ENCODE measurements around the gene ITLN1.

The ITLN1 gene

GRCh38 chr1:160866695-160867260 lies 18.2 kb downstream of the ITLN1 start:
- no peak for DNase-seq (ENCODE audit: low read depth)
- TF ChIP-seq, protein P1, sequence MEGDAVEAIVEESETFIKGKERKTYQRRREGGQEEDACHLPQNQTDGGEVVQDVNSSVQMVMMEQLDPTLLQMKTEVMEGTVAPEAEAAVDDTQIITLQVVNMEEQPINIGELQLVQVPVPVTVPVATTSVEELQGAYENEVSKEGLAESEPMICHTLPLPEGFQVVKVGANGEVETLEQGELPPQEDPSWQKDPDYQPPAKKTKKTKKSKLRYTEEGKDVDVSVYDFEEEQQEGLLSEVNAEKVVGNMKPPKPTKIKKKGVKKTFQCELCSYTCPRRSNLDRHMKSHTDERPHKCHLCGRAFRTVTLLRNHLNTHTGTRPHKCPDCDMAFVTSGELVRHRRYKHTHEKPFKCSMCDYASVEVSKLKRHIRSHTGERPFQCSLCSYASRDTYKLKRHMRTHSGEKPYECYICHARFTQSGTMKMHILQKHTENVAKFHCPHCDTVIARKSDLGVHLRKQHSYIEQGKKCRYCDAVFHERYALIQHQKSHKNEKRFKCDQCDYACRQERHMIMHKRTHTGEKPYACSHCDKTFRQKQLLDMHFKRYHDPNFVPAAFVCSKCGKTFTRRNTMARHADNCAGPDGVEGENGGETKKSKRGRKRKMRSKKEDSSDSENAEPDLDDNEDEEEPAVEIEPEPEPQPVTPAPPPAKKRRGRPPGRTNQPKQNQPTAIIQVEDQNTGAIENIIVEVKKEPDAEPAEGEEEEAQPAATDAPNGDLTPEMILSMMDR (IDR thresholded peaks at IDR 0.05; ENCODE audit: low read length, missing control alignments) = no peak
- H3K4me3 ChIP-seq (replicated peaks; ENCODE audit: low read depth, low read length) = no peak overlapping the region

DNA sequence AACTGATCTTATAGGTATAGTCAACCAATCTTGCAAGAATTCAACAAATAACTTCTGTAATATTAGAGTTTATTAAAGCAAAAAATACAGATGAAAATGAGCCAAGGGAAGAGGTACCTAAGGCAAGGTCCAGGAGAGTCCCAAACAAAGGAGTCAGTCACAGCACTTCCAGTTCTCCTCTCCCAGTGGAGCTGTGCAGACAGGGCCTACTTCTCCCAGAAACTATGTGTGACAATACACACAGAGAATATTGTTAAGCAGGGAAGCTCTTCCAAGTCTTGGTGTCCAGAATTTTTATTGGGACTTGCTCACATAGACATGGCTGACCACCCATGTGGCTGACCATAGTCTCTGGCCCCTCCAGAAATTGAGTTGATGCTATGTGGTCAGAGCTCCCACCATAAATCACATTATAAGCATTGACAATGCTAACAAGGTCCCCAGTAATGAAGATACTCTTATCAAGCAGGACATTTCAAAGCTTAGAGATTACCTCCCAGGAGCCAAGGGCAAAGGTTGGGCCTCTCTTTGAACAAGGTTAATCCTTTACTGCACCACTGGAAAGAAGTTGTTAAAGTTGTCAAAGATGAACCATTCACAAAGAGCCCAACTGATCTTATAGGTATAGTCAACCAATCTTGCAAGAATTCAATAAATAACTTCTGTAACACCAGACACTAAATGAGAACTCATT lies 18.8 kb downstream of the ITLN1 start:
- no peak for DNase-seq (ENCODE audit: low read depth)
- TF ChIP-seq, protein P1 (IDR thresholded peaks at IDR 0.05; ENCODE audit: low read length, missing control alignments) = no peak
- H3K4me3 ChIP-seq (replicated peaks; ENCODE audit: low read depth, low read length) = no peak overlapping the region

GRCh38 chr1:160865337-160865736 lies 19.6 kb downstream of the ITLN1 start:
- TF ChIP-seq, protein P1 (IDR thresholded peaks at IDR 0.05; ENCODE audit: low read length, missing control alignments) = no peak
- no peak for DNase-seq (ENCODE audit: low read depth)
- no peak overlapping the region for H3K4me3 ChIP-seq (replicated peaks; ENCODE audit: low read depth, low read length)

- TF ChIP-seq, protein P1 (IDR thresholded peaks at IDR 0.05; ENCODE audit: low read length, missing control alignments) = no peak
- no peak overlapping the region for H3K4me3 ChIP-seq (replicated peaks; ENCODE audit: low read depth, low read length)
- DNase-seq (ENCODE audit: low read depth) = no peak
Measured at GRCh38 chr1:160864173-160864572, 20.8 kb downstream of the ITLN1 start.

DNA sequence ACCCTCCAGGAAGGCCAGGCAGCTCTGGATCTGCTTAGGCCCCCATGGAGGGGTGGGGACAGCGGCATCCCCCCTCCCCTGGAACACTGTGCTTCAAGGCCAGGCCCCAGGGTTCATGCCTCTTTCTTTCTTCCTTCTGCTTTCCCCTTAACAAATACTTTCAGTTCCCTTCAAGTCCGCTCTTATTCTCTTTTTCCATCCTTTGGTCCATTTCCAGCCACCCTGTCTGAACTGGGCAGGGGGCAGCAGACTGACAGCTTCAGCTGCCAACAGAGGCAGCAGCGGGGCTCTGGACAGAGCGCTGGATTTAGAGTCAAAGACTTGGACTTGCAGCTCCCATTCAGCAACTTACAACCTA lies 21.2 kb downstream of the ITLN1 start:
- H3K4me3 ChIP-seq (replicated peaks; ENCODE audit: low read depth, low read length) = no peak overlapping the region
- TF ChIP-seq, protein P1 (IDR thresholded peaks at IDR 0.05; ENCODE audit: low read length, missing control alignments) = no peak
- DNase-seq (ENCODE audit: low read depth) = no peak

GRCh38 chr1:160863061-160863773 lies 21.8 kb downstream of the ITLN1 start:
- TF ChIP-seq, protein P1 (IDR thresholded peaks at IDR 0.05; ENCODE audit: low read length, missing control alignments) = no peak
- no peak for DNase-seq (ENCODE audit: low read depth)
- no peak overlapping the region for H3K4me3 ChIP-seq (replicated peaks; ENCODE audit: low read depth, low read length)

Data from fibroblast of pulmonary artery (primary cell).